Gastrocnemius medialis (tissue), 4 donors: ENCODE measurements around the gene OR6A2. TPM values are rescaled to one million over a fixed set of nuclear protein-coding genes. Genes with fewer than 3 reads are reported as not detected.

ENCODE experiments used
- ATAC-seq, 2 donors: fragments of 150-250 bp; one replicate each; pipeline ENCODE4 v1.9.1; 2016
- DNase-seq, 2 donors: peaks; one replicate each; pipeline ENCODE4 v3.0.0-alpha.2; 2019
- H3K27ac ChIP-seq, 4 donors: fragments of 200-600 bp; sonication (generic); 1 replicate in 1 of 4; 2 replicates in 3 of 4; pipeline ENCODE4 v1.5.1; 2016 to 2018; ENCODE audit warnings: mild to moderate bottlenecking in 2 of 4, moderate library complexity in 1 of 4
- H3K27me3 ChIP-seq, 3 donors: fragments of 200-600 bp; sonication (generic) in 2 of 3; 1 replicate in 1 of 3; 2 replicates in 2 of 3; pipeline versions ENCODE4 v1.5.1 to v1.6.0; 2016 to 2019; ENCODE audit warnings: mild to moderate bottlenecking in 1 of 3, moderate library complexity in 1 of 3
- H3K36me3 ChIP-seq, 2 donors: fragments of 200-600 bp; sonication (generic) in 1 of 2; one replicate each; pipeline ENCODE4 v1.5.1; 2017 to 2018
- H3K4me1 ChIP-seq, 2 donors: fragments of 200-600 bp; sonication (generic) in 1 of 2; one replicate each; pipeline ENCODE4 v1.5.1; 2016 to 2017; ENCODE audit warnings: mild to moderate bottlenecking in 2 of 2
- H3K4me3 ChIP-seq, 4 donors: fragments of 200-600 bp; sonication (generic) in 3 of 4; 1 replicate in 1 of 4; 2 replicates in 3 of 4; pipeline ENCODE4 v1.5.1; 2016 to 2019; ENCODE audit warnings: mild to moderate bottlenecking in 2 of 4
- H3K9me3 ChIP-seq, 3 donors: fragments of 200-600 bp; sonication (generic) in 2 of 3; 1 replicate in 1 of 3; 2 replicates in 2 of 3; pipeline ENCODE4 v1.5.1; 2016 to 2019
- CTCF ChIP-seq, 5 experiments: fragments of 450-650 bp in 3 of 5; fragments of 200-600 bp in 2 of 5; sonication (generic) in 2 of 5; IDR thresholded peaks in 4 of 5; conservative IDR thresholded peaks in 1 of 5; 1 replicate in 4 of 5; 2 replicates in 1 of 5; pipeline ENCODE4 v1.5.1; 2016 to 2019; ENCODE audit warnings: antibody characterized with exemption in 5 of 5, mild to moderate bottlenecking in 3 of 5, moderate library complexity in 3 of 5
- POLR2A ChIP-seq, 2 donors: fragments of 450-650 bp; IDR thresholded peaks; one replicate each; pipeline ENCODE4 v1.6.1; 2017; ENCODE audit warnings: antibody characterized with exemption in 2 of 2, mild to moderate bottlenecking in 2 of 2, moderate library complexity in 2 of 2
- in situ Hi-C, 4 donors: fragments of 200-750 bp; cut with MboI; loops; one replicate each; pipeline versions ENCODE4 v1.15.0 to v1.8.0; 2017; ENCODE audit warnings: low sequenced_read_pairs in 4 of 4
- intact Hi-C: fragments of 100-400 bp; cut with DNase I; formaldehyde crosslinking; loops from one replicate; pipeline ENCODE4 v1.15.1; 2023; ENCODE audit warnings: low total_unique reads
- total RNA-seq, 4 donors: library from RNA; depleted of rRNA; stranded (reverse); fragments of >200 nt; gene quantifications; one replicate each; pipeline versions ENCODE4 v1.1.0 to v1.2.3, GENCODE V29; 2016

The OR6A2 gene
- total RNA-seq, 4 donors from 2014 or later: 0.20 TPM; not detected in 3

GRCh38 chr11:6755953-6756347 is 43.5 kb downstream of the OR6A2 start:
- in situ Hi-C loops: no loop called here
- no peaks in the 10 kb centered on the region for H3K4me1 ChIP-seq
- intact Hi-C loops: no loop called here
- no peak for DNase-seq
- no peak overlapping the region for H3K4me3 ChIP-seq
- H3K27me3 ChIP-seq: no peaks in the 10 kb centered on the region
- H3K9me3 ChIP-seq: no peaks in the 10 kb centered on the region
- ATAC-seq: no peak
- H3K36me3 ChIP-seq: no peaks in the 10 kb centered on the region
- no peak overlapping the region for H3K27ac ChIP-seq
- no peak for TF ChIP-seq POLR2A (IDR thresholded peaks at IDR 0.05)
- TF ChIP-seq CTCF (IDR thresholded peaks at IDR 0.05 in 4 of 5, conservative IDR thresholded peaks at IDR 0.05 in 1 of 5): no peak

- DNase-seq: no peak
- no peak for ATAC-seq
- no peaks in the 10 kb centered on the region for H3K27me3 ChIP-seq
- TF ChIP-seq CTCF (IDR thresholded peaks at IDR 0.05 in 4 of 5, conservative IDR thresholded peaks at IDR 0.05 in 1 of 5) (peak in 4 of 5 experiments; percentile 39 to 85 (median 66)), POLR2A (IDR thresholded peaks at IDR 0.05) (no peak)
- no peaks in the 10 kb centered on the region for H3K9me3 ChIP-seq
- in situ Hi-C loops (no loop called here), intact Hi-C loops (no loop called here)
- no peak overlapping the region for H3K27ac ChIP-seq
- H3K36me3 ChIP-seq: no peaks in the 10 kb centered on the region
- H3K4me3 ChIP-seq: no peak overlapping the region
- H3K4me1 ChIP-seq: no peaks in the 10 kb centered on the region
Observed at GRCh38 chr11:6755303-6755952, 44.1 kb downstream of the OR6A2 start.

GRCh38 chr11:6747097-6747668 is 52.3 kb downstream of the OR6A2 start:
- Histone ChIP-seq H3K4me3 (no peak overlapping the region), H3K36me3 (no peaks in the 10 kb centered on the region), H3K27ac (peak overlapping the region in 3 of 4 donors; percentile 69 to 79 (median 71))

GRCh38 chr11:6746626-6747025 is 52.9 kb downstream of the OR6A2 start:
- TF ChIP-seq CTCF (IDR thresholded peaks at IDR 0.05 in 4 of 5, conservative IDR thresholded peaks at IDR 0.05 in 1 of 5) (no peak), POLR2A (IDR thresholded peaks at IDR 0.05) (no peak)

More at GRCh38 chr11:6747097-6747668, 52.3 kb downstream of the OR6A2 start:
- Histone ChIP-seq H3K27me3 (no peaks in the 10 kb centered on the region), H3K4me1 (peaks cover 0 to 5% of the 10 kb centered on the region in 2 donors), H3K9me3 (no peaks in the 10 kb centered on the region)
- in situ Hi-C loops (no loop called here), intact Hi-C loops (no loop called here)
- ATAC-seq (no peak), DNase-seq (no peak)
- no peak for TF ChIP-seq POLR2A (IDR thresholded peaks at IDR 0.05)
- no peak for TF ChIP-seq CTCF (IDR thresholded peaks at IDR 0.05 in 4 of 5, conservative IDR thresholded peaks at IDR 0.05 in 1 of 5)

More at GRCh38 chr11:6746626-6747025, 52.9 kb downstream of the OR6A2 start:
- H3K4me1 ChIP-seq: peaks cover 0 to 5% of the 10 kb centered on the region in 2 donors
- H3K4me3 ChIP-seq: peak overlapping the region; percentile 19 to 46 (median 32)
- DNase-seq: no peak
- intact Hi-C loops: no loop called here
- in situ Hi-C loops: no loop called here
- peak overlapping the region; percentile 59 to 79 (median 70) for H3K27ac ChIP-seq
- ATAC-seq: no peak
- H3K27me3 ChIP-seq: no peaks in the 10 kb centered on the region
- no peaks in the 10 kb centered on the region for H3K9me3 ChIP-seq
- H3K36me3 ChIP-seq: no peaks in the 10 kb centered on the region
